Neural progenitor cell (in vitro differentiated cells): ENCODE results near the gene ABHD6.

ENCODE experiments used
- CTCF ChIP-seq: fragments of 200-600 bp; sonication (generic); IDR thresholded peaks from 2 replicates; pipeline ENCODE4 v1.5.1; 2017; ENCODE audit warnings: antibody characterized with exemption, mild to moderate bottlenecking
- EZH2 ChIP-seq: fragments of 200-600 bp; sonication (generic); IDR thresholded peaks from 2 replicates; pipeline ENCODE4 v1.6.1; 2017; ENCODE audit warnings: antibody characterized with exemption, mild to moderate bottlenecking, moderate library complexity
- EZH2phosphoT487 ChIP-seq: fragments of 200-600 bp; sonication (generic); IDR thresholded peaks from 2 replicates; pipeline ENCODE4 v1.6.1; 2017; ENCODE audit warnings: antibody characterized with exemption

DNA sequence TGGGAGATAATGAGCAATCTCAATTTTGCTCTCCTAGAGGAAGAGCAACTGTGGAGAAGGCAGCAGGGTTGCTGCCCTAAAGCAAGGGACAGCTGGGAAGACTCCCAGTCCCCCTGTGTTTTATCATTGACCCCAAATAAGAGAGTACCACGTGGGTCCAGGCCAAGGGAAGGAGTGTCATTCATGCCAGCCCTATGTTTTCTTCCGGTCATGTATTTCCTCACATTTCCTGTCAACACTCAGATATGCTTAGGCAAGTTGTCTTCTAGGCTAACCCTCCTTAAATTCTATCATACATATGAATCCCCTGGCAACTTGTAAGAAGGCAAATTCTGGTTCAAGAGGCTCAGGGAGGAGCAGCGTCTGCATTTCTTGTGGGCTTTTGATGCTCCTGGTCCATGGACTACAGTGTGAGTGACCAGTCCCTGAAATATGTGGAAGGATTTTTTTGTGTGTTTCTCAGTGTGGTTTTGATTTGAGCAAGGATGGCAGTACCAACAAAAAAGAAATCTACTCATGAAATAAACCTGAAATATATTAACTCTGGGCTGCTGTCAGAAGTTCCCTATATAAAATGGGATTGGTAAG is 36.5 kb downstream of the ABHD6 start:
- TF ChIP-seq CTCF (no peak), EZH2 (no peak), EZH2phosphoT487 (no peak)
